NCI-H2081 (cell line): ENCODE measurements around the gene GPI.
"Not testable (repeated sequence)": the region's sequence is repeated elsewhere in the genome, so short reads cannot be mapped to it uniquely, and the experiment has no call there.

Experiments used
- DNase-seq, 2 experiments: peaks; one replicate each; lab custom pipeline; 2025; lab: John Stamatoyannopoulos, UW

Gene GPI

DNA sequence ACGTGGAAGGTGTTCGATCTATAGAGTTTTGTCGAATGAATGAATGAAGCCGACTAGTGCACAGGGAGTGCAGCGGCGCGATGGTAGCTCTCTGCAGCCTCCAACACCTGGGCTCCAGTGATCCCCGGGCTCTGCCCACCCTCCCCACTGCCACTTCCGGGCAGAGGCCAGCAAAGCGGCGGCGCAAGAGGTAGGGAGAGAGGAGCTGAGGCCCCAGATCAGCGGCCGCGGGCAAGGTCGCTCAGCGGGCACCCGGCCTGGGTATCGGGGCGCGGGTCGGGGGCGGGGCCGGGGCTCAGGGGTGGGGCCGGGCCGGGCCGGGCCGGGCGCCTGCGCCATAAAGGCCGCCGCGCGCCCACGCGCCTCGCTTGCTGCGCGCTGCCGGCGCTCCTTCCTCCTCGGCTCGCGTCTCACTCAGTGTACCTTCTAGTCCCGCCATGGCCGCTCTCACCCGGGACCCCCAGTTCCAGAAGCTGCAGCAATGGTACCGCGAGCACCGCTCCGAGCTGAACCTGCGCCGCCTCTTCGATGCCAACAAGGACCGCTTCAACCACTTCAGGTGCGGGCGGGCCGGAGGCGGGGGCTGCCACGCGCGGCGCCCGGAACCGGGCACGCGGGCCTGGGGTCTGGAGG, at the start of gene GPI:
Gene GPI (plus strand): TSS at position 367 of the 633 bp plus-strand sequence. CDS start 71 bp downstream, at position 438.
- DNase-seq: peak; percentile 42 to 82

DNA sequence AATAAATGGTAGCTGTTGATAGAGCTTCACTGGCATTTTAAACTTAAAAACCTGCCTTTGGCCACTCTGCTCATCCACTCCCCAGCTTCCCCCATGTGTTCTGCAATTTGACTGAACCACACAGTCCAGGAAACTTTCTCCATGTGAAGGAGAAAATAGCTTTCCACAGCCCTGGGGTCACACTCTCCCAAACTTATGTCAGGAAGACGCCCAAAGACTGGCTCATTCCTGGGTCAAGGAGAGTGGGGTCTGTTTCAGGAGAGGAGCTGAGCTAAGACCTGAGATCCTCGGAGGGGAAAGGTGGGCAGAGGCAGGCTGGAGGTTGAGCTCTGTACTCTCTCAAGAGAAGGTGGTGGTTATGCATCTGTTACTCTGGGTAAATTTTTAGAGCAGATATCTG, 48.7 kb upstream of the GPI start:
- no peak for DNase-seq

DNA sequence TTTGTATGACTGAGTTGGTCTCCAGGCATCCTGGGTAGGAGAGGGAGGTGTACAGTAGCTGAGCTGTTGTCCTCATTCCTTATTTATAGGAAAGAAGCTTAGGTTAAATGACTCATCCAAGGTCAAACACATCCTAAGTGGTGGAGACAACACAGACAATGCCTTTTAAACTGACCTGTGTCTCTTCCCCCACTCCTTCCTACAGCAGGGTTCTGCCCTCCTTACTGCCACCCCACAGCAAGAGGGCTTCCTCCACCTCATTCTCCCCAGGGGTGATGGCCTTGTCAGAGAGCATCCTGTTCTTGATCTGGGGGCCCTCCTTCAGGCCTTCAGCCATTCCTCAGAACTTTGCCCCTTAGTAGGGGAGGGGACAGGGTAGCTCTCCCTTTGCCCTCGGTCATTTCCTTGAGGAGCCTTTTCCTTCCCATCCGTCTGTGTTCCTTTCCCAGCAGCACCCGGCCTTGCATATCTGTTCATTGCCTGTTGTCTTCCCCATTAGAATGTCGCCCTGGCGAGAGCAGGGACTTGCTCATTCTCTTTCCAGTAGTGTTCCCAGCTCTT, 48.2 kb upstream of the GPI start:
- no peak for DNase-seq

DNA sequence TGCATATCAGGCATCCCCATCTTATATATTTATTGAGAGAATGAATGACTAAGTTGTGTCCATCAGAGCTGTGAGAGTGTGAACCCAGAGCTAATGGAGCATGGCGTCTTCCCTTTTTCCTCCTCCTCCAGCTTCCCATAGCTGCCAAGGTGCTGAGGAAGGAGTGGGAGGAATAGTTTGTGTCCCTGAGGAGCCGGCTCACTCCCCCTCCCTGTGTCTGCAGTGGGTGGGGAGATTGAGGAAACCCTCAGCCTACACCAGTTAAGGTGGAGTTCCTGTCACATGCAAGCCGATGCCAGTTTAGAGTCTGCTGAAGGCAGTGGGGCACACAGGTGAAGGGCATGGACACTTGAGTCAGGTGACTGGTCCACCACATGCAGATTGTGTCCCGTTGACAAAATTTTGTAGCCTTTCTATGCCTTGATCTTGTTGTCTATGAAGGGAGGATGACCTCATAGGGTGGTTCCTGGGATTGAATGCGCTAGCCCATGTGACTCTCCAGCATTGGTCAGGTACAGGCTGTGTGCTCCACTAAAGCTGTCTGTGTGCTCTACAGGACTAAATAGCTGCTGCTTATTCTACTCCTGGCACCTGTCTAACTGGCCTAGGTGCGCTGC, 47.6 kb upstream of the GPI start:
- no peak for DNase-seq

DNA sequence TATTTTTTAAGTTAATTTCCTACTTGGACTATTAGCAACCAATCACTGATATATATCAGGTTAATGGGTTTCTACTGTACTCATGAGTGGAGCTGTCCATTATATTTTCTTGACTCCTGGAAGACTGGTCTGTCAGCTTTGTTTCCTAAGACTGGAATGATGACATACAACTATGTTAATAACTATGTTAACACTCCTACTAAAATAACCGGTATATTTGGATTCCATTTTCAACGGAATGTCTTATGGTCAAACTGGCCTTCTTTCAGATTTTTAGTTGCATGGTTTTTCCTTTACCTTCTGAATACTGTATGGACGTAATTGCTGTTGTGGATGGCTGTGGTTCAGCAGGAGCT, 45.8 kb upstream of the GPI start:
- no peak for DNase-seq

DNA sequence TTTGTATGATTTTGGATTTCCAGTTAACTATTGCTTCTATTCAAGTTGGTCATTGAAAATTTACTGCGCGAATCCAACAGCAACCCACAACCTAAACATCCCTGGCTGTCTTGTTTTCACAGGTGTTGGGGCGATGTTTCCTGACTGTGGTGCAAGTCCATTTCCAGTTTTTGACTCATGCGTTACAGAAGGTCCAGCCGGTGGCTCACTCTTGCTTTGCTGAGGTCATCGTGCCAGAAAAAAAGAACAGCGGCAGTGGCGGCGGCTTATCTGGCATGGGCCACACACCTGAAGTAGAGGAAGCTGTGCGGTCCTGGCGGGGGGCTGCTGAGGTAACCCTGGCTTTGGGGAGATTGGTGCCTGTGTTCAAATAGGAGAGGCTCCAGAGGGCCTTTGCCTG, 45.2 kb upstream of the GPI start:
- DNase-seq: no peak

DNA sequence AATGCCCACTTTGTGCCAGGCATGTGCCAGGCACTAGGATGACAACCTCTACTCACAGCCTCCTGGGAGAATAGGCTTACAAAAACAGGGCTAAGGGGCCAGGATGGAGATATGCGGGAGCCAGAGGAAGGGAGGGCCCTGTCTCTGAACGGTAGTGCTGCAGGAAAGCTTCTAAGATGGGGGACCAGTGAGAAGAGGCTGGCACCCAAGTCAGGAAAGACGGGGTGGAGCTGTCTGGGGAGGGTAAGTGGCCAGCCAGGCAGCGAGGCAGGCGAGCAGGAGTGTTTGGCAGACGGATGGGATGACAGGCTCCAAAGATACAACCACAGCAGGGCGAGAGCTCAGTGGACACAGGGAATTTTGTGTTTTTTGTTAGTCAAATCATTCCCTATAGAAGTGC, 44.7 kb upstream of the GPI start:
- no peak for DNase-seq

DNA sequence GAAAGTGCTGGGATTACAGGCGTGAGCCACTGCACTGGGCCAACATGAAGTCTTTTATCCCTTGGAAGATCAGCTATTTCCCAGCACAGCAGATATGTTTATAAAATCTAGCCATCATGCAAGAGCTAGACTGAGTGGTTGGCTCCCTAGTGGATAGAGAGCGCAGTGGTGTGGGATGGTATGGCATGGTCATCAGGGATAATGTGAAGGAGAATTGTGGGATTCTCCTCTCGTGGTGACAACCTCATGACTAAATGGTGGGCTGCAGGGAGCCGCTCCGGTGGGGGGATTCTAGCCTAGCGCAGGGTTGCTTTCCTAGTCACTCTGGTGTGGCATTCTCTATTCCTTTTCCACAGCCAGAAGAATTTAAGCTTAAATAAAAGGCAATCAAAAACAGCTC, 43.3 kb upstream of the GPI start:
- no peak for DNase-seq

DNA sequence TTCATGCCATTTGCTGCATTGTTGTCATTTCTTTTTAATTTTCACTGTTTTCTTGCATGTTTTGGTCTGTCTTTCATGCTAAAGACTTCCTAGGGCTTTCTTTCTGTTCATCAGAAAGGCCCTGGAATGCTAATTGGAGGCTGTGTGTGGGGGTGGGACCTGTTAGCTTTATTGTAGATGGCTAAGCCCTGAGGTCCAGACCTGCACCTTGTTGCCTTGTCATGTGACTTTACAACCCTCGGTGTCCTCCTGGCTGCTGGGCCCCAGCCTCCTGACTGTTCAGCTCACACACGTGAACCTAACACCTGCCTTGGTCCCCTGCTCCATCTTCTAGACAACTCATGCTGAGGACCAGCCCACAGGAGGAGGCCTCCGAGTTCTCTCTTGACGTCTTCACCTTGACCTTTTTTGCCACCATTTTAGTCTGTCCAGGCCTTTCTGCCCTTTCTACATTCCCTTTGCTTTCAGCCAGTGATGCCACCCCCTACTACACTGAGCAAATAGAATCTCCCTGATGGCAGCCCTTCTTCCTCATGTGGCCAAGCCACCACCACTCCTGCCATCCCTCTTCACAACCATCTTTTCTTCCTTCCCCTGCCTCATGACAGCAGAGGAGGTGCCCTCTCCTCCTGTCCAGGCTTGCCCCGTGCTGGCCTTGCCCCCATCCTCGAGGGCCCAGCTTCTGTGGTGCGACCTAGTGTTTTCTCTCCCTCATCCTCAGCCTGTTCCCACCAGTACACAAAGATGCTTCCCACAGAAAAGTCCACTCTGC, 41.4 kb upstream of the GPI start:
- no peak for DNase-seq

DNA sequence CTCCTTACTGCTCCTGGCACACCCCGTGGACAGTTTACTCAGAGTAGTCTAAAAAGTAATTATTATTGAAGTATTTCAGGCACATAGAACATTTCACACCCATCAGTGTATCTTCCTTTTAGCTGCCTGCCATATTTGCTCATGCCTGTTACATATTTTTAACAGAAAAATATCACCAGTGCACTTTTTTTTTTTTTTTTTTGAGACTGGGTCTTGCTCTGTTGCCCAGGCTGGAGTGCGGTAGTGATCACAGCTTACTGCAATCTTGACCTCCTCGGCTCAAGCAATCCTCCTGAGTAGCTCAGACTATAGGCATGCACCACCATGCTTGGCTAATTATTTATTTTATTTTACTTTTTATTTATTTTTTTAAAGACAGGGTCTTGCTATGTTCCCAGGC, 40.7 kb upstream of the GPI start:
- no peak for DNase-seq

DNA sequence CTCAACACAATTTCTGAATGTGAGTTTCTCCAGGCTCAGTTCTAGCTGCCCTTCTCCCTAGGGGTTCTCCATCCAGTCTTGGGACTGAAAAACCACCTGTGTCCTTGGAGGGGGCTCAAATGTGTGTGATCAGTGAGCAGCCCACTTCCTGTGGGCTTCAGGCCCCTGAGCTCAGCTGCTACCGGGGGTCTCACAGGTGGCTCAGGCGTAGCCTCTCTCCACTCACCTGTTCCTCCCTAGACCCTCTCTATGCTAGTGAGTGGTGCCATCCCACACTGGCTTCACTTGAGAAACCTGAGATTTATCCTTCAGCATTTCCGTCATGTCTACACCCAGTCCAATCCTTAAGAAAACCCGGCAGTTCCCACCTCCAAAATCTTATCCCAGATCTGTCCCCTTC, 39.8 kb upstream of the GPI start:
- no peak for DNase-seq

DNA sequence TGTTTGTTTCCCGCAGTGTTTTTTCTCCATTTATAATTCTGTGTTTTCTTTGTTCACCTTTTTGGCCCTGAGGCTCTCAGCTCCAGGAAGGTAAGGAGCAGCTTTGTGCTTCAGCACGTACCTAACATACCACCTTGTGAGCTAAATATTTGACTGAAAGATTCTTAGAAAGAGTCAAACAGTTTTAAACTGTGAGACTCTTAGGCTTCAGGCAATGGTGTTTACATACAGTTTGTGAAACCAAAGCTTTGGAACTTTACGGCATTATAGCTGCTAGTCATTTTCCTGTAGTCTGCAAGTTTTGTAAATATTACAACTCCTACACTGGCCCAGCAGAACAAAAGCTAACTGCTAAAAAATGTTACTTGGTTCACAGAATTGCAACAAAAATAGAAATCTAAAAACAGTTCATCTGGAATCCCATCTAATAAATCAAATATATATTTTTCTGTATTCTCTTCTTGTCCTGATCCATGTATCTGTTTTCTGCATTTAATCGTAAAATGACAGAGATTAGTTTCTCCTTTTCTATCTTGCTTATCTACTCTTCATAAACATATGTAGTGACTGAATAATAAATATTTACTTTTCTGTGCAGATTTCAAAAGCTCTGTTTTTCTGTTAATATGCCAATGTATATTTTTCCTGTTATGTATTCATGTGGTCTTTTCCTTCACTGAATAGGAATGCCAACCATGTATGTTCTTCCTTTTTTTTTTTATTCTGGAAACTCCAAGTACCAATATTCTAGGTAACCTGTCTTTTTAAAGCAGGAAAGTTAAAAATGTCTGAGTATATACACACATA, 38.8 kb upstream of the GPI start:
- no peak for DNase-seq

DNA sequence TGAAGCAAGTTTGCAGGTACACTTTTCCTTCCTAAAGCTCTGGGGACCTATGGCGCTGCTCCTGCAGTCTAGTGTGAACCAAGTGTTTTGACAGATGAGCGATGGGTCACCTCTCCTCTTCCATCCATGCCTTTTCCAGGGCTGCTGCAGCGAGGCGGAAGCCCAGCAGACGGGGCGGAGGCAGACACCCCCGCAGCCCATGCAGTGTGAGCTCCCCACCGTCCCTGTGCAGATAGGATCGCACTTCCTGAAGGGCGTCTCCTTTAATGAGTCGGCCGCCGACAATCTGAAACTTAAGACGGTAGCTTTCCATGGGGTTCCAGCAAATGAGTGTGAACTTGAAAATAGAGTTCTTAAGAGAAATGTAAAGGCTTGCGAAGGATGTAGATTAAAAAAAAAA, 37.1 kb upstream of the GPI start:
- DNase-seq: no peak

DNA sequence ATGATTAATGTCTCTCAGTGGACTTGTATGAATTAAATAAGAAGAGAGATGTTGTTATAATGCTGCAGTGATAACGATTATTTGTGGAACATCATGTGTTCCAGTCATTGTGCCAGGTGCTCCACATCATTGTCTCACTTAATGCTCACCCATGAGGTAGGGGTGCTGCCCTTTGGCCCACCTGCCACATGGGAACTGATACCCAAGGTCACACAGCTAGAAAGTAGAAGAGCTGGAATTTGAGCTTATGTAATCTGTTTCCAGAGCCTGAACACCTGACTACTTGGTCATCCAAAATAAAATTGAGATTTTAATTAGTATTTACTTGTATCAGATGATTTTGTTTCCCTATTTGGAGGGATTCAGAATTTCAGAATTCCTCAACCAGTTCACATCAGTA, 36.0 kb upstream of the GPI start:
- no peak for DNase-seq

DNA sequence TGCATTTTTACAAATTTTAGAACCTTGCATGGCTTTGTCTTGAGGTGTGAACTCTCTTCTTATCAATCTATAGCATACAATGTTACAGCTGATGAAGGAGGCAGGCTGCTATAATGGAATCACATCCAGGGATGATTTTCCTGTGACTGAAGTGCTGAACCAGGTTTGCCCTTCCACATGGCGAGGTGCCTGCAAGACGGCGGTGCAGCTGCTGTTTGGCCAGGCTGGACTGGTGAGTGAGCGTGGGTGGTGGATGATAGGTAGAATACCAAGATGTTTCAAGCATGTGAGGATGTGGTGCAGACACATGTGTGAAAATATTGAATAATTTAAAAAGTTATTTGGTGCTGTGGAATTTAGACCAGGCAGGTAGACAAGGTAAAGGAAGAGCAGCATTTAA, 34.9 kb upstream of the GPI start:
- no peak for DNase-seq

DNA sequence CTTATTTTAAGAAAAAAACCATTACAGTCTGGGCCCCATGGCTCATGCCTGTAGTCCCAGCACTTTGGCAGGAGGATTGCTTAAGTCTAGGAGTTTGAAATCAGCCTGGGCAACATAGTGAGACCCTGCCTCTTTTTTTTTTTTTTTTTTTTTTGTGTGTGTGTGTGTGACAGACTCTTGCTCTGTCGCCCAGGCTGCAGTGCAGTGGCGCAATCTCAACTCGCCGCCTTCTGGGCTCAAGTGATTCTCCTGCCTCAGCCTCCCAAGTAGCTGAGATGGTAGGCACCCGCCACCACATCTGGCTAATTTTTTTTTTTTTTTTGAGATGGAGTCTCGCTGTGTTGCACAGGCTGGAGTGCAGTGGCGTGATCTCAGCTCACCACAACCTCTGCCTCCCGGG, 34.4 kb upstream of the GPI start:
- not testable (repeated sequence) for DNase-seq

DNA sequence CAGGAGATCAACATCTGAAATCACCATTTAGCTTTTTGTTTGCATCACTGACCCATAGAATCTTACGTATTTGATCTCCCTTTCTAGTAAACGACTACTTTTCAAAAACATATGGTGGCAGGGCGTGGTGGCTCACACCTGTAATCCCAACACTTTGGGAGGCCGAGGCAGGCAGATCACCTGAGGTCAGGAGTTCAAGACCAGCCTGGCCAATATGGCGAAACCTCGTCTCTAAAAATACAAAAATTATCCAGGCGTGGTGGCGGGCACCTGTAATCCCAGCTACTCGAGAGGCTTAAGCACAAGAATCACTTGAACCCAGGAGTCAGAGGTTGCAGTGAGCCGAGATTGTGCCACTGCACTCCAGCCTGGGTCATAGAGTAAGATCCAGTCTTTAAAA, 33.4 kb upstream of the GPI start:
- DNase-seq: not testable (repeated sequence)

DNA sequence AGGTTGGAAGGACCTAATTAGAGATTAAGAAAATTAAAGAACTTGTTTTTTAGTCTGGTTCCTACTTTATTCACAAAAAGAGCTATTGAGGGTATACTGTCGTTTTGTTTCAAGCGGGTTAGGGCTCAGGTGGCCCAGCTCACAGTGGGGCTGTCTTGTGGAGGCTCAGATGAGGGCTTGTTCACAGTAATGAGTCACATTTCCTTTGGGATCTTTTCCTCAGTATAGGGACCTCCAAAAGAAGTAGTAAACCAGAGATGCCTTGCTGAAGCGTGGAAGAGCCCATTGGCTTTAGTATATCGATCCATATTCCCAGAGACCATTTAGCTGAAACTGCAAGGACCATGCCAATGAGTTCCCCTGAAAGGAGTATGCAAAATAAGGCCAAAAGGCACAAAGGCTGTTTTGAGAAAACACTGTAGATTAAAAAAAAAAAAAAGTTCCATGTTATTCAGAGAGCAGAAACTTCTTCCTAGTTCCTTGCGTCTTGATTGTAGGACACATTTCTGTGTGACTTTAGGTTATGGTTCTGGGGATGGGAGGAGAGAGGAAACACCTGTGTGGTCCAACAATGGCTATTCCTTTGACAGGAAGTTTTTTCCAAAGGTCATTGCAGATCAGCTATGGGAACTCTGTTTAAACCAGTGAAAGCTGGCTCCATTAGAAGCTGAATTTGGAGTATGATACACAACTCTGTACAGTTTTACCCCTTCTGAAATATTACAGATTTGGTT, 32.8 kb upstream of the GPI start:
- DNase-seq: no peak

DNA sequence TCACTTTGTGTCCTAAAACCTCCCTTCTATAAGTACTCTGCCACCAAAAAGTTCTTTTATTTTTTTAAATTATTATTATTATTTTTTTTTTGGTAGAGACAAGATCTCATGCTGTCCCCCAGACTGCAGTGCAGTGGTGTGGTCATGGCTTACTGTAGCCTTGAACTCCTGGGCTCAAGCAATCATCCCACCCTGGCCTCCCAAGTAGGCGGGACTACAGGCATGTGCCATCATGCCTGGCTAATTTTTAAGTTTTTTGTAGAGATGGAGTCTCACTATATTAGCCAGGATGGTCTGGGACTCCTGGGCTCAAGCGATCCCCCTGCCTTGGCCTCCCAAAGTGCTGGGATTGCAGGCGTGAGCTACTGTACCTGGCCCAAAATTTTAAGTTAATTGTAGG, 29.1 kb upstream of the GPI start:
- no peak for DNase-seq

DNA sequence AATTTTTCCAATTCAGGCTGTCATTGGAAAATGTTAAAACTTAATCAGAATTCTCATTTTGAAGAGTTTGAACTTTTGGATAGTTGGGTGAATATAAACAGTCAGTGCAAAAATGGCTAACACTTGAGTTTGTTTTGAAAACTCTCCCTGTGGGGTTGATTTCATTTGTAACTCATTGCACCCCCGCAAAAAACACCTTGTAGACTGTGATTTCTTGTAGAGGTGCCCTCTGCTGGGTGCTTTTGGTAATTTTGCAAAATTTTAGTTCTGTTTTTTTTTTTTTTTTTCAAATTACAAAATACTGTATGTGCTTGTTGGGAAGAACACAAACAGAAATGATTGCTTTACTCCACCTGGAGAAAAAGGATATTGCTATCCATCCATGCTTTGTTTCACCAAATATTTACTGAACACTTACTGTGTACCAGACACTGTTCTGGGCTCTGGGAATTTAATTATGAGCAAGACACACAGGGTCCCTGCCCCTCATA, 28.2 kb upstream of the GPI start:
- peak; percentile 12 to 36 for DNase-seq

DNA sequence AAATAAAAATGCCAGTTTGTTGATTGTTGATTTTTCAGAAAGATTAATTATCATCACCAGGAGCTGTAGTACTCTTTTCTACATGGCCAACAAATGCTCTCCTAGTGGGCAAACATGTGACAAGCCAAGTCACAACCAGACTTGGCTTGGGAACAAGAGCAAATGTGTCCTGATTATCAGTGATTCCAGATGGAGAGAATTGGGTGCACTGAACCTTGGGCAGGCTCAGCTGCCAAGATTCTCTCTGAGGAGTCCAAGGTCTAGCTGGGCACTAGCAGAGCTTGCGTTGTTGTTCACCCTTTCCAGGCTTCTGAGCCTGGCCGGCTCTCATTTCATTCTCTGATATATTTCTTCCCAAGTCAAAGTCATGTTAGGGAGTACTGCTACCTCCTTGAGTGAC, 27.3 kb upstream of the GPI start:
- no peak for DNase-seq
